Erythroblast (primary cell): ENCODE measurements around the gene TSC22D3.

ENCODE experiments used
- GATA1 ChIP-seq: IDR thresholded peaks from 2 replicates; pipeline ENCODE4 v1.6.1; 2011; ENCODE audit warnings: low read depth, mild to moderate bottlenecking, control low read depth, low read length, moderate library complexity
- POLR2A ChIP-seq: IDR thresholded peaks from 2 replicates; pipeline ENCODE4 v1.6.1; 2011; ENCODE audit warnings: mild to moderate bottlenecking, low read length

DNA sequence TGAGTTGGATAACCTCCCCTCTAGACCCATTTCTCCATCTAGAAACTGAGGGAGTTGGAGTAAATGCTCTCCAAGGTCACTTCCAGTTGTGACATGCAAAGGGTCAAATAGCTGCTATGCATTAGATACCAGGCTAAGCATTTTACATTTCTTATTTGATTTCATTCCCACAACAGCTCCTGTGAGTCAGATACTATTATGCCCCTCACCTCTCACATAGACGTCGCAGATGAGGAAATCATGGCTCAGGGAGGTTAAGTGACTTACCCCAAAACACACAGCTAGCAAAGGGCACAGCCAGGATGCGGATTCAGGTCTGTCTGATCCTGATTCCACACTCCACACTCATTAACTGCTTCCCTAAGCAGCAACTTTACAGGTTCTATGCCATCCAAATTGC lies 89.6 kb downstream of the TSC22D3 start:
- TF ChIP-seq POLR2A (no peak), GATA1 (no peak)
